Measurements from ENCODE around the gene DSCAML1.

Gene DSCAML1

GRCh38 chr11:117754030-117754429 lies 43.0 kb downstream of the DSCAML1 start:
- DNase-seq (ENCODE audit: low read depth): no peak
- TF ChIP-seq CTCF (conservative IDR thresholded peaks at IDR 0.05; ENCODE audit: low read depth, low read length): no peak
- H3K4me3 ChIP-seq (ENCODE audit: low read depth, low read length): no peak overlapping the region

- DNase-seq (ENCODE audit: low read depth): no peak
- no peak for TF ChIP-seq CTCF (conservative IDR thresholded peaks at IDR 0.05; ENCODE audit: low read depth, low read length)
Measured at GRCh38 chr11:117752721-117753237, 44.2 kb downstream of the DSCAML1 start.

GRCh38 chr11:117752071-117752470 lies 44.9 kb downstream of the DSCAML1 start:
- no peak for DNase-seq (ENCODE audit: low read depth)
- no peak overlapping the region for H3K4me3 ChIP-seq (ENCODE audit: low read depth, low read length)
- no peak for TF ChIP-seq CTCF (conservative IDR thresholded peaks at IDR 0.05; ENCODE audit: low read depth, low read length)

More at GRCh38 chr11:117752721-117753237, 44.2 kb downstream of the DSCAML1 start:
- H3K4me3 ChIP-seq (ENCODE audit: low read depth, low read length): no peak overlapping the region

- H3K4me3 ChIP-seq (ENCODE audit: low read depth, low read length): no peak overlapping the region
- TF ChIP-seq CTCF (conservative IDR thresholded peaks at IDR 0.05; ENCODE audit: low read depth, low read length): no peak
- DNase-seq (ENCODE audit: low read depth): no peak
Measured at GRCh38 chr11:117750916-117751662, 45.9 kb downstream of the DSCAML1 start.

DNA sequence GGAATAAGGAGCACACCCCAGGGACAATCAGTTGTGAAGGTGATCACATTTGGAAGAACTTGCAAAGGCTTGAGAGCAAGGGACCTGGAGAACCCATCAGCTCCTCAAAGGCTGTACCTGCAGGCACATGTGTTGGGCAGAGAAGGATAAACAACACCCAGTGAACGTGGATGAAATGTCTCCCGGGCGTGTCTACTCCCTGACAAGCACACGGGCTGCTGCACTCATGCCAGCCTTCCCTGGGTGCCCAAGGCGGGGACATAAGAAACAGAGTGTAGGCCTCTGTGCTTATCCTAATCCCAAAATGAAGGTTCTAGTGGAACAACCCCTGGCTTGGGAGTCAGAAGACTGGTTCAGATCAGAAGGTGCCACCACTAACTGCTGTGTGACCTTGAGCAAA lies 46.7 kb downstream of the DSCAML1 start:
- no peak overlapping the region for H3K4me3 ChIP-seq (ENCODE audit: low read depth, low read length)
- TF ChIP-seq CTCF (conservative IDR thresholded peaks at IDR 0.05; ENCODE audit: low read depth, low read length): no peak
- no peak for DNase-seq (ENCODE audit: low read depth)

GRCh38 chr11:117749541-117749910 lies 47.5 kb downstream of the DSCAML1 start:
- no peak for TF ChIP-seq CTCF (conservative IDR thresholded peaks at IDR 0.05; ENCODE audit: low read depth, low read length)
- no peak for DNase-seq (ENCODE audit: low read depth)
- no peak overlapping the region for H3K4me3 ChIP-seq (ENCODE audit: low read depth, low read length)

All from choroid plexus epithelial cell (primary cell).